Measurements from ENCODE around the gene PIEZO2. TPM values are rescaled to one million over a fixed set of nuclear protein-coding genes. Genes with fewer than 3 reads are reported as not detected.

The PIEZO2 gene
- total and polyA plus RNA-seq, 2 of the 8 experiments (the other 6 are each of a cell fraction or from before 2014, with no cell fraction given) = 4.7 to 16.5 TPM

DNA sequence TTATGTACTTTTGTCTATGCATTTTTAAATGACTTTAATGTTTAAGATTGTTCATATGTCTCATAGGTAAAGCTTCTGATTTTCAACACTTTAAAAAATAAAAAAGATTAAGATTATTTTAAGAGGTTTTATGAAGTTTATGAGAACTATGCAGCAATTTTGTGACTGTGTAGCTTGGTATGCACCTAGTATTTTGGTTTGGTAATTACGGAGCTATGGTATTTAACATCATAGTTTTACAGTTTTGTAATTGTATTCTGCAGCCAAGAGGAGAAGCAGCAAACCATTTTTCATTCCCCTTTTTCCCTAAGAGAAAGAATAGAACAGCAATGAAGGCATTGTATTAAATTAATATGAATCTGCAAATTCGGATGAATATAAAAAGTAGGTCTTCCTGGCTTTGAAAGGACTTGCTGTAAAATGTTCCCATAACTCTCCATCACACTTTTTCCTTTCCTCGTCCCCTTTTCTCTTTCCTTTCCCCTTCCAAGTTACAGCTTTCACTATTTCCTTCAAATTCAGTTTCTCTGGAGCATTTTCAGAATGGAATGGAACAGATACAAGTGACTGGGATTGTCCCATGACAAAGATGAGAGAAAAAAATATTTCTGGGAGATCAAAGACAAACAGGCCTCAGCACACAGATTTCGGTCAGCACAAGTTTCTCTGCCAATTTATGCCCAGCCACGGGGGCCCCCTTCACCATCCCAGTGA is 26.1 kb upstream of the PIEZO2 start:
- CTCF ChIA-PET (ENCODE audit: partially characterized antibody) = interaction anchor here (1.4 to 1.6 kb wide), 2 partner anchors 11 to 12 kb away, joined by 3 to 6 read pairs; no protein-coding TSS in a partner anchor
- DNase-seq (ENCODE audit: low read depth in 1 of 2, low spot score in 2 of 2) (no peak), FAIRE-seq (no peak)
- H3K9ac ChIP-seq (replicated peaks in 1 of 4; ENCODE audit: extremely low read depth in 1 of 4, low read depth in 3 of 4, low read length in 3 of 4) = no peak overlapping the region
- no peaks in the 10 kb centered on the region for H4K20me1 ChIP-seq (replicated peaks in 1 of 2; ENCODE audit: control insufficient read depth in 1 of 2, insufficient read depth in 2 of 2, low read length in 2 of 2)
- no peak overlapping the region for H2BK120ac ChIP-seq (replicated peaks; ENCODE audit: low read depth, low read length)
- H2BK5ac ChIP-seq (ENCODE audit: low read depth, low read length) = no peak overlapping the region
- H4K91ac ChIP-seq (replicated peaks; ENCODE audit: insufficient read length, low read length) = no peak overlapping the region
- no peak overlapping the region for H2AFZ ChIP-seq (ENCODE audit: low read length)
- H3K14ac ChIP-seq (ENCODE audit: insufficient read length) = no peak overlapping the region
- H3K4me3 ChIP-seq (ENCODE audit: extremely low read depth in 1 of 4, insufficient read depth in 2 of 4, low read depth in 3 of 4, low read length in 4 of 4) = no peak overlapping the region
- no peak overlapping the region for H3K4me2 ChIP-seq (ENCODE audit: insufficient read depth in 1 of 2, low read depth in 2 of 2, low read length in 2 of 2)
- H4K5ac ChIP-seq (ENCODE audit: insufficient read length, low read depth, low read length) = no peak overlapping the region
- no peaks in the 10 kb centered on the region for H3K79me1 ChIP-seq (ENCODE audit: low read depth, low read length)
- no peak overlapping the region for H3K4ac ChIP-seq (replicated peaks; ENCODE audit: insufficient read length, low read depth, low read length)
- no peaks in the 10 kb centered on the region for H3K23me2 ChIP-seq (ENCODE audit: low read depth, low read length)
- H4K8ac ChIP-seq (ENCODE audit: extremely low read depth, insufficient read depth, low read length) = no peak overlapping the region
- no peaks in the 10 kb centered on the region for H3K27me3 ChIP-seq (replicated peaks in 1 of 4; ENCODE audit: control insufficient read depth in 3 of 4, extremely low read depth in 1 of 4, insufficient read depth in 3 of 4, low read length in 3 of 4)
- no peaks in the 10 kb centered on the region for H3K4me1 ChIP-seq (replicated peaks in 1 of 4; ENCODE audit: control insufficient read depth in 3 of 4, insufficient read depth in 4 of 4, low read length in 3 of 4)
- H3K23ac ChIP-seq (ENCODE audit: insufficient read length) = no peak overlapping the region
- H3K9me3 ChIP-seq (ENCODE audit: insufficient read depth in 2 of 2, low read depth in 1 of 2, low read length in 1 of 2) = no peaks in the 10 kb centered on the region
- no peak overlapping the region for H2BK15ac ChIP-seq (ENCODE audit: low read length)
- H2AK5ac ChIP-seq (ENCODE audit: low read depth, low read length) = no peak overlapping the region
- H3K56ac ChIP-seq (replicated peaks; ENCODE audit: insufficient read length, low read depth, low read length) = no peak overlapping the region
- no peak overlapping the region for H2BK20ac ChIP-seq (ENCODE audit: low read length)
- H3K18ac ChIP-seq (ENCODE audit: extremely low read depth, low read length) = no peak overlapping the region
- H2BK12ac ChIP-seq (ENCODE audit: low read depth, low read length) = no peak overlapping the region
- no peak overlapping the region for H3K27ac ChIP-seq (ENCODE audit: low read depth, low read length)
- WGBS, 2 experiments (ENCODE audit: extremely low coverage in 1 of 2, insufficient coverage in 1 of 2, insufficient read length in 1 of 2, insufficient replicate concordance in 2 of 2, low coverage in 1 of 2, low lambda C conversion rate in 2 of 2, missing lambda C conversion rate in 1 of 2) = 80 to 84% methylated on average over 1 to 5 of the region's 5 CpGs
- H3K79me2 ChIP-seq (ENCODE audit: control insufficient read depth in 1 of 2, insufficient read depth in 2 of 2, low read length in 2 of 2) = no peaks in the 10 kb centered on the region
- H3K36me3 ChIP-seq (ENCODE audit: control insufficient read depth in 2 of 4, insufficient read depth in 4 of 4, low read length in 3 of 4) = no peaks in the 10 kb centered on the region
- POLR2A ChIA-PET (ENCODE audit: partially characterized antibody) = no interaction called here
- TF ChIP-seq RBBP5 (IDR thresholded peaks at IDR 0.05; ENCODE audit: borderline replicate concordance, low read depth, low read length) (no peak), JUND (IDR thresholded peaks at IDR 0.05; ENCODE audit: low read length) (no peak), TCF12 (IDR thresholded peaks at IDR 0.05; ENCODE audit: low read depth, low read length) (no peak)
- TF ChIP-seq, protein P1, sequence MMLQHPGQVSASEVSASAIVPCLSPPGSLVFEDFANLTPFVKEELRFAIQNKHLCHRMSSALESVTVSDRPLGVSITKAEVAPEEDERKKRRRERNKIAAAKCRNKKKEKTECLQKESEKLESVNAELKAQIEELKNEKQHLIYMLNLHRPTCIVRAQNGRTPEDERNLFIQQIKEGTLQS (IDR thresholded peaks at IDR 0.05; ENCODE audit: insufficient read depth, low read depth, low read length) = no peak
